Bronchial epithelial cell (primary cell): ENCODE data around the gene SAMD1. TPM values are rescaled to one million over a fixed set of nuclear protein-coding genes. Genes with fewer than 3 reads are reported as not detected.

ENCODE experiments used
- DNase-seq: peaks from one replicate; pipeline ENCODE4 v3.0.0-alpha.2; 2010; ENCODE audit warnings: low read depth
- FAIRE-seq: peaks from 2 replicates; lab custom pipeline; 2011; peaks lifted over from hg19 to GRCh38; lab: Jason Lieb, UNC
- H3K27me3 ChIP-seq: 2 replicates; pipeline ENCODE4 v1.5.1; 2011; ENCODE audit warnings: low read length; ENCODE audit not compliant: control insufficient read depth, insufficient read depth
- H3K36me3 ChIP-seq: 2 replicates; pipeline ENCODE4 v1.5.1; 2011; ENCODE audit warnings: low read length; ENCODE audit not compliant: control insufficient read depth, insufficient read depth
- H3K4me3 ChIP-seq: 2 replicates; pipeline ENCODE4 v1.5.1; 2011; ENCODE audit warnings: mild to moderate bottlenecking, low read depth, low read length, control low read depth
- CTCF ChIP-seq: IDR thresholded peaks from 2 replicates; pipeline ENCODE4 v1.5.1; 2011; ENCODE audit warnings: mild to moderate bottlenecking, moderate library complexity, low read length, control low read depth, inconsistent platforms; ENCODE audit not compliant: insufficient read depth, severe bottlenecking
- total RNA-seq: library from RNA; depleted of rRNA; stranded (reverse); fragments of >200 nt; gene quantifications from 2 replicates; pipeline ENCODE4 v1.2.1, GENCODE V29; 2014

SAMD1 gene
- 14.7 and 16.8 TPM in 2 replicates for total RNA-seq

GRCh38 chr19:14090509-14091080 lies at the start of gene SAMD1:
TSS of gene SAMD1 (minus strand) at chr19:14090751.
- FAIRE-seq (no peak), DNase-seq (peak; percentile 27)
- peaks cover 8% of the 10 kb centered on the region for H3K36me3 ChIP-seq
- peak within 1 kb of the TSS; percentile 54 for H3K4me3 ChIP-seq
- TF ChIP-seq CTCF: no peak
- H3K27me3 ChIP-seq: no peaks in the 10 kb centered on the region

GRCh38 chr19:14139944-14140343 lies 49.4 kb upstream of the SAMD1 start:
- no peaks in the 10 kb centered on the region for H3K36me3 ChIP-seq
- no peak for TF ChIP-seq CTCF
- no peak for DNase-seq
- no peak for FAIRE-seq
- H3K27me3 ChIP-seq: no peaks in the 10 kb centered on the region
- no peak overlapping the region for H3K4me3 ChIP-seq

GRCh38 chr19:14138576-14139265 lies 48.2 kb upstream of the SAMD1 start:
- no peak overlapping the region for H3K4me3 ChIP-seq
- DNase-seq: peak; percentile 3
- no peak for FAIRE-seq

GRCh38 chr19:14136509-14137281 lies 46.1 kb upstream of the SAMD1 start, which contains the start of gene ASF1B:
TSS of gene ASF1B (minus strand) at chr19:14136589. CDS start at chr19:14136456, 133 bp downstream.
- Histone ChIP-seq H3K36me3 (no peaks in the 10 kb centered on the region), H3K27me3 (no peaks in the 10 kb centered on the region), H3K4me3 (peak within 1 kb of the TSS; percentile 70)
- TF ChIP-seq CTCF: peak; percentile 91
- no peak for FAIRE-seq
- DNase-seq: peak; percentile 98

More at GRCh38 chr19:14138576-14139265, 48.2 kb upstream of the SAMD1 start:
- no peak for TF ChIP-seq CTCF
- no peaks in the 10 kb centered on the region for H3K27me3 ChIP-seq
- no peaks in the 10 kb centered on the region for H3K36me3 ChIP-seq

- no peak for DNase-seq
- Histone ChIP-seq H3K27me3 (no peaks in the 10 kb centered on the region), H3K4me3 (peak overlapping the region; percentile 70), H3K36me3 (no peaks in the 10 kb centered on the region)
- FAIRE-seq: no peak
- TF ChIP-seq CTCF: no peak
Observed at GRCh38 chr19:14135985-14136508, 45.5 kb upstream of the SAMD1 start.
